Calu3 (cell line): ENCODE results near the gene CKAP5. TPM values are rescaled to one million over a fixed set of nuclear protein-coding genes. Genes with fewer than 3 reads are reported as not detected.

Source experiments
- BruUV-seq: library from RNA; stranded (reverse); fragments of 400-500 nt; replicated peaks from 2 replicates; lab custom pipeline; 2021; lab: Mats Ljungman, UMichigan
- CTCF ChIA-PET: fragments of 300-600 bp; sonication (Branson Sonifier 250); formaldehyde crosslinking; loops from one replicate; lab custom pipeline; 2022; ENCODE audit warnings: antibody characterized with exemption; lab: Charles Lee
- DNase-seq: peaks from one replicate; pipeline ENCODE4 v3.0.0; 2022
- H3K27ac Mint-ChIP-seq: one replicate; pipeline ENCODE4 v1.8.0; 2022; ENCODE audit warnings: mixed read lengths; ENCODE audit not compliant: unreplicated experiment
- H3K27me3 Mint-ChIP-seq: one replicate; pipeline ENCODE4 v1.8.0; 2022; ENCODE audit warnings: mixed read lengths; ENCODE audit not compliant: unreplicated experiment
- H3K36me3 Mint-ChIP-seq: one replicate; pipeline ENCODE4 v1.8.0; 2022; ENCODE audit warnings: mild to moderate bottlenecking, moderate library complexity, mixed read lengths; ENCODE audit not compliant: insufficient read depth, unreplicated experiment
- H3K4me1 Mint-ChIP-seq: one replicate; pipeline ENCODE4 v1.8.0; 2022; ENCODE audit warnings: mild to moderate bottlenecking, low read depth, mixed read lengths; ENCODE audit not compliant: unreplicated experiment
- H3K4me3 Mint-ChIP-seq: one replicate; pipeline ENCODE4 v1.8.0; 2022; ENCODE audit warnings: mild to moderate bottlenecking, low read depth, moderate library complexity, mixed read lengths; ENCODE audit not compliant: unreplicated experiment
- H3K9me3 Mint-ChIP-seq: one replicate; pipeline ENCODE4 v1.8.0; 2022; ENCODE audit warnings: low read depth, mixed read lengths; ENCODE audit not compliant: unreplicated experiment
- intact Hi-C: fragments of 100-400 bp; cut with micrococcal nuclease; formaldehyde crosslinking; loops from one replicate; pipeline ENCODE4 v1.10.0; 2022; ENCODE audit not compliant: unreplicated experiment
- microRNA-seq: library from miRNA; unstranded; fragments of <30 nt; microRNA quantifications from one replicate; pipeline ENCODE4 v1.2.0, GENCODE V29; 2022
- total RNA-seq: library from RNA; stranded (reverse); gene quantifications from 2 replicates; pipeline ENCODE4 v1.2.3, GENCODE V29; 2022
- TF ChIP-seq, protein P1 (sequence below): fragments of 200-600 bp; IDR thresholded peaks from one replicate; pipeline ENCODE4 v1.8.0; 2022; ENCODE audit warnings: antibody characterized with exemption; ENCODE audit not compliant: unreplicated experiment

CKAP5 gene
- total RNA-seq, 1 experiment from 2014 or later, result 140 TPM

- H3K4me1 Mint-ChIP-seq, result no peaks in the 10 kb centered on the region
- no peaks in the 10 kb centered on the region for H3K9me3 Mint-ChIP-seq
- H3K4me3 Mint-ChIP-seq, result no peak overlapping the region
- intact Hi-C loops, result no loop called here
- H3K27me3 Mint-ChIP-seq, result no peaks in the 10 kb centered on the region
- DNase-seq, result no peak
- BruUV-seq, result no TSS peak
- no peak overlapping the region for H3K27ac Mint-ChIP-seq
- peaks cover 12% of the 10 kb centered on the region for H3K36me3 Mint-ChIP-seq
- TF ChIP-seq, protein P1, sequence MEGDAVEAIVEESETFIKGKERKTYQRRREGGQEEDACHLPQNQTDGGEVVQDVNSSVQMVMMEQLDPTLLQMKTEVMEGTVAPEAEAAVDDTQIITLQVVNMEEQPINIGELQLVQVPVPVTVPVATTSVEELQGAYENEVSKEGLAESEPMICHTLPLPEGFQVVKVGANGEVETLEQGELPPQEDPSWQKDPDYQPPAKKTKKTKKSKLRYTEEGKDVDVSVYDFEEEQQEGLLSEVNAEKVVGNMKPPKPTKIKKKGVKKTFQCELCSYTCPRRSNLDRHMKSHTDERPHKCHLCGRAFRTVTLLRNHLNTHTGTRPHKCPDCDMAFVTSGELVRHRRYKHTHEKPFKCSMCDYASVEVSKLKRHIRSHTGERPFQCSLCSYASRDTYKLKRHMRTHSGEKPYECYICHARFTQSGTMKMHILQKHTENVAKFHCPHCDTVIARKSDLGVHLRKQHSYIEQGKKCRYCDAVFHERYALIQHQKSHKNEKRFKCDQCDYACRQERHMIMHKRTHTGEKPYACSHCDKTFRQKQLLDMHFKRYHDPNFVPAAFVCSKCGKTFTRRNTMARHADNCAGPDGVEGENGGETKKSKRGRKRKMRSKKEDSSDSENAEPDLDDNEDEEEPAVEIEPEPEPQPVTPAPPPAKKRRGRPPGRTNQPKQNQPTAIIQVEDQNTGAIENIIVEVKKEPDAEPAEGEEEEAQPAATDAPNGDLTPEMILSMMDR, result no peak
- CTCF ChIA-PET, result interaction anchor here (0.7 to 1.0 kb wide), 2 partner anchors 19 to 247 kb away, joined by 3 to 4 read pairs; no protein-coding TSS in a partner anchor
These were observed 152.5 kb downstream of the CKAP5 start for GRCh38 chr11:46693597-46694012.

Small RNA genes lying within 50 kb of the gene (microRNA-seq; reads per million reads assigned to microRNA genes)
- gene MIR5582, result 3.5 reads per million, percentile 4 among the genes with 10 or more reads in this experiment

Other genes starting within 250 kb of the CKAP5 start
- gene HARBI1, start 229.1 kb downstream of the CKAP5 start, total RNA-seq, result 8.2 and 10.1 TPM in 2 replicates
- gene ATG13, start 228.7 kb downstream of the CKAP5 start, total RNA-seq, result 53.2 and 57.1 TPM in 2 replicates
- 65.4 and 81.6 TPM in 2 replicates for gene ARHGAP1, start 145.7 kb downstream of the CKAP5 start, total RNA-seq
- 14.8 and 15.5 TPM in 2 replicates for gene ZNF408, start 145.2 kb downstream of the CKAP5 start, total RNA-seq
- gene F2, start 127.1 kb downstream of the CKAP5 start, total RNA-seq, result not detected in 2 replicates
- gene LRP4, start 72.3 kb upstream of the CKAP5 start, total RNA-seq, result 0.80 and 1.3 TPM in 2 replicates
- 23.2 and 24.3 TPM in 2 replicates for gene CSTPP1, start 90.5 kb upstream of the CKAP5 start, total RNA-seq